ENCODE measurements around the gene DENND5A. TPM values are rescaled to one million over a fixed set of nuclear protein-coding genes. Genes with fewer than 3 reads are reported as not detected.

The DENND5A gene
- total RNA-seq, 1 donor from 2014 or later: 61.6 TPM

DNA sequence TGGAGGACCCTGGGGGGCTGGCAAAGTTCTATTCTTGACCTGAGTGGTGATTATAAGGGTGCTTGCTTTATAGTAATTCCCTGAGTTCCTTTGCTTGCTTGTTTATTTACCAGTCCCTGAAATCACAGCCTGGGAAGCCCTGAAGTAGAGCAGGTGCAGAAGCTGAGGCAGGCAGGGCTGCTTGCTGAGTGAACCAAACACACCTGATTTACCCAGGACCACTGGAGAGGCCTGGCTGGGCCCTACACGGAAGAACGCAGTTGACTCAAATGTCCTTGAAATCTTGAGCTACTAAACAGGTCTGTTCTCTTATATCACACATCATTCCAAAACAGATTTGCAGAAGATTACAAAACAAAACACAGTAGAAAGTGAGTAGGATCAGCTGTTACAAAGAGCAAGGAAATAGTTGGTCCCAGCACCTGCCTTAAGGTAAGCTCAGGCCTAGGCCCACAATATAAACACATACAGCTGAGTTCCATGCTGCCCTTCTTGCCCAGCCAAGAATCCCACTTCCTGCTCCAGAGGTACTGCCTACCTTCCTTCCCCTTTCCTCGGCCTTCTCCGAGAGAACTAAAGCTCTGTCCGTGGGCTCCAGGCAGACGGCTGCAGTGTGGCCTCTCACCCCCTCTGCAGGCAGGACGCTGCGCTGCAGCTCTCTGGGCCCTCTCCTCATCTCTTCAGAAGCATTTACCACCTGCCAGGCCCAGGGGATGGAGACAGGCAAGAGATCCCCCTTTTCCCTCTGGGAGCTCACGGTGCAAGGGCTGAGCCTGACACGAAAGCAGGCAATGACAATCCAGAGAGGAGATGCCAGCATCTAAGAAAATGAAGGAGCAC, 127.6 kb downstream of the DENND5A start:
- Mint-ChIP-seq H3K4me3 (ENCODE audit: low read depth) (no peak overlapping the region), H3K9me3 (no peaks in the 10 kb centered on the region), H3K27me3 (ENCODE audit: low read depth) (no peaks in the 10 kb centered on the region), H3K4me1 (ENCODE audit: low read depth) (peaks cover 33% of the 10 kb centered on the region), H3K36me3 (ENCODE audit: low read depth) (peaks cover 49% of the 10 kb centered on the region), H3K27ac (peak overlapping the region; percentile 1)
- intact Hi-C loops (cut with micrococcal nuclease): loop anchor here (1.0 to 5.0 kb wide), 6 partner anchors 40 to 223 kb away; partner anchors contain the start of genes NRIP3 and TMEM9B
- DNase-seq (ENCODE audit: low spot score): peak; percentile 60

DNA sequence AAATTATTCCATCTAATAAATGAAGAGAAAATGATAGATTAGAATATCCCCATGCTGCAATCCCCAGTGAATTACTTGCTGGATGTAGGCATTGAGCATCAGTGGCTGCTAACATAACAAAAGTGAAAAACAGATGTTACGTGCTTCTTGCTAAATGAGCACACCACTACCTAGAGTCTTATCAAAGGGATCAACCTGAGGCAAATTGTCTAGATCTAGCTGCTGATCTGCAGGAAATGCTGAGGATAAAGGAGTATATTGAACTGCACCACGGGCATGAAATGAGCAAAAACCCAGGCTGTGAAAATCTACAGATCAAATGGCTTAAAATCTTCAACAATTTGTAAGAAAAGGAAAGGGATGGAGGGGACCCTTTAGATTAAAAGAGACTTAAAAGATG, 128.4 kb downstream of the DENND5A start:
- no peaks in the 10 kb centered on the region for H3K9me3 Mint-ChIP-seq
- no peak for DNase-seq (ENCODE audit: low spot score)
- no peaks in the 10 kb centered on the region for H3K27me3 Mint-ChIP-seq (ENCODE audit: low read depth)
- peaks cover 48% of the 10 kb centered on the region for H3K36me3 Mint-ChIP-seq (ENCODE audit: low read depth)
- intact Hi-C loops (cut with micrococcal nuclease): loop anchor here (1.0 to 5.0 kb wide), 6 partner anchors 39 to 222 kb away; partner anchors contain the start of genes NRIP3 and TMEM9B
- peaks cover 35% of the 10 kb centered on the region for H3K4me1 Mint-ChIP-seq (ENCODE audit: low read depth)
- peak overlapping the region; percentile 5 for H3K27ac Mint-ChIP-seq
- peak overlapping the region; percentile 3 for H3K4me3 Mint-ChIP-seq (ENCODE audit: low read depth)

DNA sequence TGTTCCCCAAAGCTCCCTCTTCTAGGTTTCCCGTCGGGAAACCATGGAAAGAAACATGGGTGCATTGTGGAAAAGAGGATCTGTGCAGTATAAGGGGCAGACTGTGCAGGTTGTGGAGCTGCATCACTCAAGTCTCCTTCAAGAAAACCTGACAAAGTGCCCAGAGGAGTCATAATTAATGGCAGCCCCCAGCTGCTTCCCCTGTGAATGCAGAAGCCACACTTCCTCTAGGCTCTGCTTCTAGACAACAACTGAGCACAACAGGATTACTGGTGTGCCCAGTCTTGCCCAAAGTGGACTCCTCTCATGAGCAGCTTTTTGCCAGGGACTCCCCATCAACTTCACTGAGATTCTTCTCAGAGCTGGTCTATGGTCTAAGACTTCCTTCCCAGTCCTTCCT, 131.2 kb downstream of the DENND5A start:
- no peak for DNase-seq (ENCODE audit: low spot score)
- no peaks in the 10 kb centered on the region for H3K27me3 Mint-ChIP-seq (ENCODE audit: low read depth)
- H3K9me3 Mint-ChIP-seq: no peaks in the 10 kb centered on the region
- no peak overlapping the region for H3K4me3 Mint-ChIP-seq (ENCODE audit: low read depth)
- no peak overlapping the region for H3K27ac Mint-ChIP-seq
- intact Hi-C loops (cut with micrococcal nuclease): no loop called here
- H3K36me3 Mint-ChIP-seq (ENCODE audit: low read depth): peaks cover 26% of the 10 kb centered on the region
- peaks cover 28% of the 10 kb centered on the region for H3K4me1 Mint-ChIP-seq (ENCODE audit: low read depth)

DNA sequence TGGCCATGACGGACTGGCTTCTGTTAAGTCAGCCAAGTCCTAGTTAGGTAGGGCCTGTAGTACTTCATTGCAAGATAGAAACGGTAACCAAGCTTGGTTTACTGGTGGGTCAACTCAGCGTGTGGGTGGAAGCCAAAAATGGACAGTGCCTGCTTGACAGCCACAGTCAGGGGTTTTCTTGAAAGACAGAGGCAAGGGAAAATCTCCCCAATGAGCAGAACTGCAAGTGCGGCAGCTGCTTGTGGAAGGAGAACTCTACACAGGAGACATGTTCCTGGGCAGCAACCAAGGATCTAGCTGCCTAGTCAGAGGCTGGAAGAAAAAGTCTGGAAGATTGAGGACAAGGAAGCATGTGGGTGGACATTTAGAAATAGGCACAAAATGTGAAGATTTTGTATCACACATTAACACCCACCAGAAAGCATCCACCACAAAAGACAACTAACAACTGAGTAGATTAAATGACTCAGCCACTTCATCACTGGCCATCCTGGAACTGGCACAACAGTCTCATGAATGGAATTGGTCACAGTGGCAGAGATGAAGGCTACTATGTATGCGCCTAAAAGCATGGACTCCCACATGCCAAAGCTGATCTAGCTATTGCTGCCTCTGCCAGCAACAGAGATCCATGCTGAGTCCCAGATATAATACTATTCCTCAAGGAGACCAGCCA, 132.8 kb downstream of the DENND5A start:
- peaks cover 24% of the 10 kb centered on the region for H3K4me1 Mint-ChIP-seq (ENCODE audit: low read depth)
- H3K36me3 Mint-ChIP-seq (ENCODE audit: low read depth): peaks cover 30% of the 10 kb centered on the region
- no peak overlapping the region for H3K27ac Mint-ChIP-seq
- H3K4me3 Mint-ChIP-seq (ENCODE audit: low read depth): no peak overlapping the region
- intact Hi-C loops (cut with micrococcal nuclease): no loop called here
- H3K27me3 Mint-ChIP-seq (ENCODE audit: low read depth): no peaks in the 10 kb centered on the region
- no peak for DNase-seq (ENCODE audit: low spot score)
- no peaks in the 10 kb centered on the region for H3K9me3 Mint-ChIP-seq

- H3K4me3 Mint-ChIP-seq (ENCODE audit: low read depth): no peak overlapping the region
- peaks cover 19% of the 10 kb centered on the region for H3K4me1 Mint-ChIP-seq (ENCODE audit: low read depth)
- no peaks in the 10 kb centered on the region for H3K9me3 Mint-ChIP-seq
- H3K27ac Mint-ChIP-seq: no peak overlapping the region
- H3K27me3 Mint-ChIP-seq (ENCODE audit: low read depth): peaks cover 3% of the 10 kb centered on the region
- H3K36me3 Mint-ChIP-seq (ENCODE audit: low read depth): peaks cover 24% of the 10 kb centered on the region
- DNase-seq (ENCODE audit: low spot score): no peak
- intact Hi-C loops (cut with micrococcal nuclease): no loop called here
Measured at GRCh38 chr11:9130297-9130696, 134.9 kb downstream of the DENND5A start.

GRCh38 chr11:9126636-9127035, 138.5 kb downstream of the DENND5A start:
- DNase-seq (ENCODE audit: low spot score): no peak
- intact Hi-C loops (cut with micrococcal nuclease): loop anchor here (1.0 kb wide), 1 partner anchor 18 kb away; no protein-coding TSS in a partner anchor
- H3K27ac Mint-ChIP-seq: no peak overlapping the region

DNA sequence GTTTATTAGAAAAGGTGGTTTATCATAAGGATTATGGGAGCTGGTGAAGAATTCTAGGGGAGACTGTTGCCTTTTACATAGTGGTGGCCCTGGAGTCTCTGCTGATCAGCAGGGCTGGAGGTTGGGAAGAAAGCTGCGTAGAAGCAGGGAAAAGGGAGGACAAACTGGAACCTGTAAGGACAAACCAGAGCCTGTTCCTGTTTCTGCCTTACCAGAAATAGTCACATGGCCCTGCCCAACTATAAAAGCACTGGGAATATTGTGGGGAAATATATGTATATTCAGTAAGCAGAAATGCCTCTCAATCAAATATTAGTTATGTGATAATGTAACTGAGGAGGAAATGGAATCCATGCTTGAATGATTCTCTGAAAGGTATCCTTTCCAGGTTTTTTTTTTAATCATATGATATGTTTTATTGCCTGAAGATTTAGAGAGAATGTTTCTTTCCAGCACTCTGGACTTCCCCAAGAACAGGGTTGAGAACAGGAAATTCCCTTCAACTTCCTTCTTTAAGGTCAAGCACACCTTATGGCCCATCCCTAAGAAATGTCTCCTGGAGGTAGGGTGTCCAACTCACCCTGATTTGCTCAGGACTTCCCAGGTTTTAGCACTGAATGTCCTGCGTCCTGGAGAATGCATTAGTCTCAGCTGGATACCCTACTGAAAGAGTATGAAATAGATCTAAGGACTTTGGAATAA, 139.8 kb downstream of the DENND5A start:
- H3K4me1 Mint-ChIP-seq (ENCODE audit: low read depth): peaks cover 13% of the 10 kb centered on the region
- no peak overlapping the region for H3K4me3 Mint-ChIP-seq (ENCODE audit: low read depth)
- DNase-seq (ENCODE audit: low spot score): no peak
- intact Hi-C loops (cut with micrococcal nuclease): no loop called here
- peaks cover 9% of the 10 kb centered on the region for H3K36me3 Mint-ChIP-seq (ENCODE audit: low read depth)
- no peak overlapping the region for H3K27ac Mint-ChIP-seq
- H3K9me3 Mint-ChIP-seq: no peaks in the 10 kb centered on the region
- H3K27me3 Mint-ChIP-seq (ENCODE audit: low read depth): peaks cover 7% of the 10 kb centered on the region

More at GRCh38 chr11:9126636-9127035, 138.5 kb downstream of the DENND5A start:
- H3K4me1 Mint-ChIP-seq (ENCODE audit: low read depth): peaks cover 13% of the 10 kb centered on the region
- H3K36me3 Mint-ChIP-seq (ENCODE audit: low read depth): peaks cover 9% of the 10 kb centered on the region
- no peak overlapping the region for H3K4me3 Mint-ChIP-seq (ENCODE audit: low read depth)
- peaks cover 7% of the 10 kb centered on the region for H3K27me3 Mint-ChIP-seq (ENCODE audit: low read depth)
- no peaks in the 10 kb centered on the region for H3K9me3 Mint-ChIP-seq

GRCh38 chr11:9123595-9124304, 141.4 kb downstream of the DENND5A start:
- H3K4me3 Mint-ChIP-seq (ENCODE audit: low read depth): no peak overlapping the region
- no peak for DNase-seq (ENCODE audit: low spot score)
- H3K27ac Mint-ChIP-seq: no peak overlapping the region
- peaks cover 10% of the 10 kb centered on the region for H3K27me3 Mint-ChIP-seq (ENCODE audit: low read depth)
- H3K9me3 Mint-ChIP-seq: no peaks in the 10 kb centered on the region
- intact Hi-C loops (cut with micrococcal nuclease): no loop called here
- H3K36me3 Mint-ChIP-seq (ENCODE audit: low read depth): peaks cover 9% of the 10 kb centered on the region
- H3K4me1 Mint-ChIP-seq (ENCODE audit: low read depth): peaks cover 13% of the 10 kb centered on the region

- Mint-ChIP-seq H3K27me3 (ENCODE audit: low read depth) (peaks cover 9% of the 10 kb centered on the region), H3K4me1 (ENCODE audit: low read depth) (peaks cover 3% of the 10 kb centered on the region), H3K27ac (no peak overlapping the region), H3K9me3 (no peaks in the 10 kb centered on the region), H3K36me3 (ENCODE audit: low read depth) (no peaks in the 10 kb centered on the region), H3K4me3 (ENCODE audit: low read depth) (no peak overlapping the region)
- no peak for DNase-seq (ENCODE audit: low spot score)
- intact Hi-C loops (cut with micrococcal nuclease): no loop called here
Measured at GRCh38 chr11:9121469-9121796, 143.7 kb downstream of the DENND5A start.

DNA sequence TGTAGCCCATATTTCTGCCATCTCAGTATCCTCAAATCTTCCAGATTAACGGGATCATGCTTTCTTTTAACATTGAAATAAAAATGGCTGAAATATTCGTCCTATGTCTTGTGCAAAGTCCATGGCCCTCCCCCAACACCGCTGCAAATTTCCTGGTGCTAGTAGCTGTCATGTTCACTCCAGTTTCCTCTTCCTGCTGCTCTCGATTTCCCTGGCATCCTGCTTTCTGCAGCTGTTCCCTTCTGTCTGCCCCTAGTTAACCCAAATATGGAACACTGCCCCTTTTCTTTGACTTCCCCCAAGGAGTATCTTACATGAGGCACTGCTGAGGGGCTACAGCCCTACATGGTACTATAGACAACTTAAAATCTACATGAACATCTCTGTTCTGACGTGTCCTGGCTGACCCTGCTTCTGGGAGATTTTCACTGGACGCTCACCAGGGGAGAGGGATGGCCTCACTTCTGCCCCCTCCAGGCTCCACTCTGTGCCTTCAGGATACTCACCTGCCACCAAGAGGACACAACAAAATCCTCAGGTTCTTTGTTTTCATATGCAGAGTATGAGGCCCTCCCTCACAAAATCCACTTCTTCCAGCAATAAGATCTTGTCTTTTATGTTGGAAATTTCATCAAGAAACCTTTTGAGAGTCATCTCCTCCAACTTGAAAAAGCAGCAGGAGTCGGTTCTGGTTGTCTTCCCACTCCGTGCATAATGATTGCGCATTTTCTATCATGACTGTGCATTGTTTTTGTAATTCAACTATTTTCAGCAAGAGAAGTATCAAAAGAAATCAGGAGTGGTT, 144.3 kb downstream of the DENND5A start:
- intact Hi-C loops (cut with micrococcal nuclease): no loop called here
- H3K36me3 Mint-ChIP-seq (ENCODE audit: low read depth): no peaks in the 10 kb centered on the region
- peaks cover 7% of the 10 kb centered on the region for H3K27me3 Mint-ChIP-seq (ENCODE audit: low read depth)
- DNase-seq (ENCODE audit: low spot score): no peak
- H3K27ac Mint-ChIP-seq: no peak overlapping the region
- H3K9me3 Mint-ChIP-seq: no peaks in the 10 kb centered on the region
- no peaks in the 10 kb centered on the region for H3K4me1 Mint-ChIP-seq (ENCODE audit: low read depth)
- H3K4me3 Mint-ChIP-seq (ENCODE audit: low read depth): no peak overlapping the region

DNA sequence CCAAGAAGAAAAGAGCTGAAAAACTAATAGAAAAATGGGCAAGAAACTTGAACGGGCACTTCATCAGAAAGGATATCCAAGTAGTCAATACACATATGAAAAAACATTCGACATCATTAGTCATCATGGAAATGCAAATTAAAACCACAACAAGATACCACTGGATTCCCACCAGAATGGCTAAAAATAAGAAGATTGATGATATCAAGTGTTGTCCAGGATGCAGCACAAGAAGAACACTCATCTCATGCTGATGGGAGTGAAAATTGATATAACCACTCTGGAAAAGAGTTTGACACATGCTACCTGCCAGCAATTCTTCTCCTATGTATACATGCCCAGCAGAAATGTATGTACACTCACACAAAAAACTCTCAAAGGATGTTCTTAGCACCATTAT, 146.9 kb downstream of the DENND5A start:
- intact Hi-C loops (cut with micrococcal nuclease): no loop called here
- Mint-ChIP-seq H3K27ac (no peak overlapping the region), H3K9me3 (peaks cover 7% of the 10 kb centered on the region)

GRCh38 chr11:9112075-9112474, 153.1 kb downstream of the DENND5A start:
- peaks cover 28% of the 10 kb centered on the region for H3K9me3 Mint-ChIP-seq
- peaks cover 9% of the 10 kb centered on the region for H3K36me3 Mint-ChIP-seq (ENCODE audit: low read depth)
- H3K4me1 Mint-ChIP-seq (ENCODE audit: low read depth): peaks cover 4% of the 10 kb centered on the region
- no peak overlapping the region for H3K27ac Mint-ChIP-seq
- H3K27me3 Mint-ChIP-seq (ENCODE audit: low read depth): peaks cover 17% of the 10 kb centered on the region
- no peak for DNase-seq (ENCODE audit: low spot score)
- intact Hi-C loops (cut with micrococcal nuclease): no loop called here
- H3K4me3 Mint-ChIP-seq (ENCODE audit: low read depth): no peak overlapping the region

More for the DNA sequence above, 146.9 kb downstream of the DENND5A start:
- Mint-ChIP-seq H3K4me3 (ENCODE audit: low read depth) (no peak overlapping the region), H3K4me1 (ENCODE audit: low read depth) (no peaks in the 10 kb centered on the region), H3K27me3 (ENCODE audit: low read depth) (peaks cover 8% of the 10 kb centered on the region), H3K36me3 (ENCODE audit: low read depth) (no peaks in the 10 kb centered on the region)
- DNase-seq (ENCODE audit: low spot score): no peak
